NCI-H524 (cell line): ENCODE measurements around the gene ACKR1.

Experiments used
- DNase-seq, 2 experiments: peaks; one replicate each; lab custom pipeline; 2025; lab: John Stamatoyannopoulos, UW

The ACKR1 gene

DNA sequence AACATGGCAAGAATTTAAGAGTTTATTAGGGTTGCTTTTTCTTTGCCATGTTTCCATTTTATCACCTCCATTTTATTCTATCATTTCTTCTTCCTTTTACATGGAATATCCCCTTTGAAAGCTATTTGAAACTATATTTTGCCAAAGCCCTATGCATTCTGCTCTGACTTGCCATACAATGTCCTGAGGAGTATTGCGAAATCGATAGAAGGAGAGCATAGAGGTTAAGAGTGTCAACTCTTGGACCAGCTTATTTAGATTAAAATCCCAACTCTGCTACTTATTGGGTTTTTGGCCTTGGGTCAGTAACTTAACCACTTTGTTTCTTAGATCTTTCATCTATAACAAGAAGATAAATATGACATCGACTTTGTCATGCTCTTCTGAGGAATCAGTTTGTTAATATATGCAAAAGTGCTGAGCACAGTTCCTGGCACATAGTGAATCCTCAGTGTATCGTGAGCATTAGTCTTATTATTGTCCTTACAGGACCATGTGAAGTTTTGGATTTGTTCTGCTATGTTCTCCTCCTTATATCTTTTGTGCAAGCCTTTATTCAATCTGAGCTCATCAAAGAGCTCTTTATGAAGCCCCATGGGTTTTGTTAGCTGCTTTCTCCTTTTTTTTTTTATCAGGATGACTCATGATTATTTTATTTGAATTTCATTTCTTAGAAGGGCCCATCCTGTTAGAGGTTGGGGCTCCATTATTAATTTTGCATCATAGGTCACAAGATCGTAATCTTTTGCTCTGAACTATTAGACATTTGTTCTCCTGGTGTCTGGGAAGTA lies 17.6 kb downstream of the ACKR1 start:
- no peak for DNase-seq

DNA sequence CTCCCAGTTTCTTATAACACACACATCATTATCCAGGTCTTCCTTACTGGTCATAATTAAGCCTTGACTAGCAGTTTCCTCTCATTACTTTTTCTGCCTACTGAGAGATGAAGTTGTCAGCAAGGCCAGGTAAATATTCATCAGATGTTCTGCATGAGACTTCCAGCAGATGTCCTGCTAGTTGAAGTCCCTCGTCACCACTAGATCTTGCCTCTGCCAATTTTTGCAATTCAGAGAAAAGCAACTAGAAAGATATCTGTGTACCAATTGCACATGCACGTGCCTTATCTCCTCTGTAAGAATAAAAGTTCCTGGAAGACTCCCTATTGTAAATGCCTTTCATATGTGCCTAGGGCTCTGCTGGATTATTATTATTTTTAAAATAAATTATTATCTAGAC lies 18.3 kb downstream of the ACKR1 start:
- no peak for DNase-seq

DNA sequence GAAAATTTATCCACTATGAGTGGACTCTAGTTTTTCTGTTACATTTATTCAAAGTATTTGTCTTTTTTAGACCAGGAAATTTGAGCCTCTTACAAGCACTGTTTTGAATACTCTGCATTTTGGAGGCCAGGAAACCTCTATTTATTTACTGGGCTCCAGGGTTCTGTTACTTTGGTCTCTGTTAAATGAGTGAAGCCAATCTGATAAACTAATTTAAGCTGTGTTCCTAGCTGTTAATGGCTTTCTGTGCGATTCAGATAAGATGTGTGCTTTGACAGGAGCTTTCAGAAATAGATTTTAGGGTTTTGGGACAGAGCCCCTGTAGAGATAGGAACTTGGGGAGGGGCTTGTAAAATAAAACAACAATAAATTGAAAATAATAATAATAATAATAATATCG lies 23.9 kb downstream of the ACKR1 start:
- no peak for DNase-seq

DNA sequence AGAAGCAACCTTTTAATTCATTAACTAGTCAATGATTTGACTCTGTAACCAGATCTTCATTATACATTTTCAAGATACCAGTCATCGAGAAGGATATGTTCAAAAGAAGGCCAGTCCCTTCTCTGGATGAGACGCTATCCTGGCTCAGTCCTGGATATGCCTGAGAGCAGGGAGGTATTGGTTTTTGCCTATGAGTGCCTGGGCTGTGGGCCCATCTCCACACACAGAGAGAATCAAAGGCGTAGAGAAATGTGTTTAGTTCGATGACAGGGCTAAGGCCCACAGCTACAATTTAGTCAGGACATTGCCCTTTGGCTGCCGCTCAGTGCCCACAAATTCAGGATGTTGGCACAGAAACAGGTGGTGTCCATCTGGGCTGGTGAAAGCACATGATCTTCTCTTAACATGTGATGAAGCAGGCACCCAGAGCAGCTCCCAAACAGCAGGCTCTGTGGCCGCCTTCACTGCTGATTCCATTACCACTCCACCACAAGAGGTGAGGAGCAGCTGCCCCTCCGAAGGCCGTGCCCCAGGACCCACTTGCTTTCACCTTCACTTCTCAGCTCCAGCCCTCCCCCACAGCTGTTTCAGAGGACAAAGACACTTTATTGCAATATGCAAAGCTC lies 24.7 kb downstream of the ACKR1 start:
- peak; percentile 31 to 78 for DNase-seq

DNA sequence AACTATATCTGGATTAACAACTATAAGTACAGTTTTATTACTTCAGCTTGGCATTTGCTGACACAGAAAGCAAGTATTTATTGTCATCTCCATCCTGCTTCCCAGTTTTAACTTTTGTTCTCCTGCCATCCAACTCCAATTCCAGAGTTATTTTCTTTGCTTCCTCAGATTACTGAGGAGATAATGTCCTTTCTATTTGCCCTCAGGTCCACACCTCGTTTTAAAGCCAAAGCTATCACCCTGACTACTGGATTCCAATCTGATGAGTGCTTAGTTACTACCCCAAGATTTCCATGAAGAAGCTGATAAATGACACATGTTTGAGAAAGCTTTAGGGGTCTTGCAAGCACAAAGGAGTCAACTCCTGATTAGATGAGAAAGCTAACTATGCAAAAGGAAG lies 25.2 kb downstream of the ACKR1 start:
- DNase-seq: no peak

DNA sequence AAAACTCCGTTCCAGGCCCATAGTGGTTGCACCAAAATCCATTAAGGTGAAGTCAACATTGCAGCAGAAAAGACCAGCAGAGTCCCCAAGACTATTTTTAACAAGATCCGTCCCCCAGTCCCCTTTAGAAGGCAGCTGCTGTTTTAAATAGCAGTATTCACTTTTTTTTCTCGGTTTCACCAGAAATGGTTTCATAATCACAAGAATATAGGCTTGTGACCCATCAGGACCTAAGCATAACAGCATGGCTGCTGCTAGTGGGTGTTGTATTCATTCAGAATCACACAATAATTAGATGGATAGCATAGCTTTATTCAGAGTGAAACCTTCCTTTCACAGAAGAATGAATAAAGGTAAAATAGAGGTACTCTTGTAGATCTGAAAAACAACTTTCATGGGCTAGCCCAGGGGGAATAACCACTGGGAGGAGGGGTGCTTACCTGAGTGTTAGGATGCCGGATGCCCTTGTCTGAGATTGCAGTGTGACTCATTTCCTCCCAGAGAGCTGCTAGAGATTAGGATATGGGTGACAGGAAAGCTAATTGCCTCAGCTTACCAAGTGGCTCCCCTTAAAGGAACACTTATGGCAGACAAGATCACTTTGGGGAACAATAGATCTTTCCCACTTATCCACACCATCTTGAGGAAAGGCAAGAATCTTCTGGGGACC lies 35.0 kb downstream of the ACKR1 start:
- no peak for DNase-seq

DNA sequence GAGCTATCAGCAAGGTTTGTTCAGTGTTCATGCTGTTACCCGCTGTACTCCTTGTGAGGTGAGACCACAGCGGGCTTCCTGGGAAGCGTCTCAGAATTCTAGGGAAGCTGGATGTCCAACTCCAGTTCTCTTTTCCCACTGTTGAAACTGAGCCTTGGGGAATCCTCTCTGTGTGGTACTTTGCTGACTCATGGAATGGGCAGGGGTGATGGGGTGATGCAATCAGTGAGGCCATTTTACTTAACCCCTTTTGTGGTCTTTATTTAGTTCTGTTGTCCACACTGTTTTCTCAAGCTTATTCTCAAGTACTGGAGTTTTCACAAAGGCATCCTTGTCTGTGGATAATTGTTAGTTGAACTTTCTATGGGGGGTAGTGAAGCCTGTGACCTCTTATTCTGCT lies 42.6 kb downstream of the ACKR1 start:
- DNase-seq: no peak

DNA sequence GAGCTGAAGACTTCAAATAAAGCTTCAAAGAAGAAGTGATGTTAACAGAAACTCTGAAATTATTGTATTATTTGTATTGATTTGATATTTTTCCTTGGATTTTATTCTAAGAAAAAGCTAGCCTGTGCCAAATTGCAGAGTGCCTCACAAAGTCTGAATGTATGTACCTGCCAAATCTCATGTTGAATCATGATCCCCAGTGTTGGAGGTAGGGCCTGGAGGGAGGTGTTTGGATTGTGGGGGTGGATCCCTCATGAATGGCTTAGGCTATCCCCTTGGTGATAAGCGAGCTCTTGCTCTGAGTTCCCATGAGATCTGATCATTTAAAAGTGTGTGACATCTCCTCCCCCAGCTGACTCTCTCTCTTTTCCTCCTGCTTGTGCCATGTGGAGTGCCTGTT lies 43.6 kb downstream of the ACKR1 start:
- no peak for DNase-seq

DNA sequence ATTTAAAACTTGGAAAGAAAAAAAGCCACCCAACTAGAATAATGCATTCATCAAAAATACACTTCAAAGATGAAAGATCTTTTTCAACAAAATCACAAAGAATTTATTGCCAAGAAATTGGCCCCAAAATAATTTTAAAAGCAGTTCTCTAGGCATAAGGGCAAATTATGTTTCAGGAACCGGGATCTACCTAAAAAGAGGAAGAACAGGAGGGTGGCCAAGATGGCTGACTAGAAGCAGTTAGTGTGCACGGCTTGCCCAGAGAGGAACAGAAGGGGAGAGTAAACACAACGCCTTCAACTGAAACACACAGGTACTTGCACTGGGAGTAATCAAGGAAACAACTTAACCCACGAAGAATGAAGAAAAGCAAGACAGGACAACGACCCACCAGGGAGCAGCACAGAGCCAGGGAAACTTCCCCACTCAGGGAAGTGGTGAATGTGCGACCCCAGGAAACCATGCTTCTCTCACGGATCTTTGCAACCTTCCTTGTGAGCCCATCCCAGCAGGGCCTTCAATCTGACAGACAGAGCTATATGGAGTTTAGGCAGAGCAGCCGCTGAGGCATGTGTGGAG lies 46.1 kb downstream of the ACKR1 start:
- peak in 1 of 2 experiments; percentile 8 for DNase-seq
